ENCODE data around the gene ITCH.
"Not testable (repeated sequence)": the region's sequence is repeated elsewhere in the genome, so short reads cannot be mapped to it uniquely, and the experiment has no call there.

The ITCH gene

GRCh38 chr20:34491226-34491931 is 128.3 kb downstream of the ITCH start:
- POLR2A ChIA-PET, result interaction anchor here (0.6 to 1.2 kb wide), 2 partner anchors 24 to 25 kb away, joined by 3 to 4 read pairs; partner anchors contain the start of gene DYNLRB1
- no peak for DNase-seq (ENCODE audit: extremely low spot score)
- TF ChIP-seq FOXK2 (IDR thresholded peaks at IDR 0.05), result no peak
- TF ChIP-seq SUZ12 (IDR thresholded peaks at IDR 0.05), result no peak
- TF ChIP-seq CTBP1 (IDR thresholded peaks at IDR 0.05; ENCODE audit: borderline replicate concordance), result no peak
- CTCF ChIA-PET, result no interaction called here

GRCh38 chr20:34491932-34492509 is 128.9 kb downstream of the ITCH start:
- POLR2A ChIA-PET, result interaction anchor here (0.6 to 1.2 kb wide), 2 partner anchors 23 to 25 kb away, joined by 3 to 4 read pairs; partner anchors contain the start of gene DYNLRB1
- no peak for DNase-seq (ENCODE audit: extremely low spot score)
- no peak for TF ChIP-seq BHLHE40 (IDR thresholded peaks at IDR 0.05; ENCODE audit: borderline replicate concordance)
- TF ChIP-seq SP1 (IDR thresholded peaks at IDR 0.05), result no peak
- TF ChIP-seq SUZ12 (IDR thresholded peaks at IDR 0.05), result no peak
- TF ChIP-seq LEF1 (IDR thresholded peaks at IDR 0.05; ENCODE audit: borderline replicate concordance), result no peak
- CTCF ChIA-PET, result interaction anchor here (0.6 kb wide), 1 partner anchor 62 kb away, joined by 4 read pairs; no protein-coding TSS in a partner anchor

GRCh38 chr20:34493646-34494045 is 130.6 kb downstream of the ITCH start:
- TF ChIP-seq LEF1 (IDR thresholded peaks at IDR 0.05; ENCODE audit: borderline replicate concordance) (no peak), ZNF384 (IDR thresholded peaks at IDR 0.05) (no peak), SP1 (IDR thresholded peaks at IDR 0.05) (no peak), TARDBP (IDR thresholded peaks at IDR 0.05) (no peak), FOXM1 (IDR thresholded peaks at IDR 0.05; ENCODE audit: borderline replicate concordance) (no peak), FOXA1 (IDR thresholded peaks at IDR 0.05) (no peak), NFRKB (IDR thresholded peaks at IDR 0.05) (no peak), L3MBTL2 (conservative IDR thresholded peaks at IDR 0.05) (no peak), ELF4 (IDR thresholded peaks at IDR 0.05) (no peak)
- no peak for DNase-seq (ENCODE audit: extremely low spot score)
- CTCF ChIA-PET, result no interaction called here
- POLR2A ChIA-PET, result no interaction called here

- ChIA-PET POLR2A (no interaction called here), CTCF (no interaction called here)
- TF ChIP-seq CTBP1 (IDR thresholded peaks at IDR 0.05; ENCODE audit: borderline replicate concordance) (no peak), ARNT (IDR thresholded peaks at IDR 0.05) (no peak), FOXM1 (IDR thresholded peaks at IDR 0.05; ENCODE audit: borderline replicate concordance) (no peak), ELF4 (IDR thresholded peaks at IDR 0.05) (no peak), LEF1 (IDR thresholded peaks at IDR 0.05; ENCODE audit: borderline replicate concordance) (no peak), L3MBTL2 (conservative IDR thresholded peaks at IDR 0.05) (no peak), PKNOX1 (IDR thresholded peaks at IDR 0.05) (no peak)
- DNase-seq (ENCODE audit: extremely low spot score), result no peak
Observed at GRCh38 chr20:34495307-34495706, 132.2 kb downstream of the ITCH start.

GRCh38 chr20:34495916-34496315 is 132.8 kb downstream of the ITCH start:
- POLR2A ChIA-PET, result no interaction called here
- CTCF ChIA-PET, result interaction anchor here (0.5 kb wide), 1 partner anchor 317 kb away, joined by 3 read pairs; no protein-coding TSS in a partner anchor
- TF ChIP-seq SP1 (IDR thresholded peaks at IDR 0.05) (no peak), FOXM1 (IDR thresholded peaks at IDR 0.05; ENCODE audit: borderline replicate concordance) (no peak), BHLHE40 (IDR thresholded peaks at IDR 0.05; ENCODE audit: borderline replicate concordance) (no peak), CTBP1 (IDR thresholded peaks at IDR 0.05; ENCODE audit: borderline replicate concordance) (no peak), ZNF384 (IDR thresholded peaks at IDR 0.05) (no peak), PKNOX1 (IDR thresholded peaks at IDR 0.05) (no peak), FOXK2 (IDR thresholded peaks at IDR 0.05) (no peak), SUZ12 (IDR thresholded peaks at IDR 0.05) (no peak), ARNT (IDR thresholded peaks at IDR 0.05) (no peak), L3MBTL2 (conservative IDR thresholded peaks at IDR 0.05) (no peak), HDGF (IDR thresholded peaks at IDR 0.05; ENCODE audit: borderline replicate concordance) (no peak), ELF4 (IDR thresholded peaks at IDR 0.05) (no peak), FOXA1 (IDR thresholded peaks at IDR 0.05) (no peak)
- DNase-seq (ENCODE audit: extremely low spot score), result no peak

- DNase-seq (ENCODE audit: extremely low spot score); POLR2A ChIA-PET; CTCF ChIA-PET: not testable (repeated sequence)
Observed at GRCh38 chr20:34497596-34497995, 134.5 kb downstream of the ITCH start.

- DNase-seq (ENCODE audit: extremely low spot score), result no peak
- CTCF ChIA-PET, result no interaction called here
- TF ChIP-seq SP1 (IDR thresholded peaks at IDR 0.05), result no peak
- no peak for TF ChIP-seq PKNOX1 (IDR thresholded peaks at IDR 0.05)
- TF ChIP-seq BHLHE40 (IDR thresholded peaks at IDR 0.05; ENCODE audit: borderline replicate concordance), result no peak
- no peak for TF ChIP-seq LEF1 (IDR thresholded peaks at IDR 0.05; ENCODE audit: borderline replicate concordance)
- TF ChIP-seq ZNF384 (IDR thresholded peaks at IDR 0.05), result no peak
Observed at GRCh38 chr20:34500823-34501222, 137.8 kb downstream of the ITCH start.

More at GRCh38 chr20:34500823-34501222, 137.8 kb downstream of the ITCH start:
- POLR2A ChIA-PET, result no interaction called here
